ENCODE measurements around the gene GGT1.
"Not testable (repeated sequence)": the region's sequence is repeated elsewhere in the genome, so short reads cannot be mapped to it uniquely, and the experiment has no call there.

DNA sequence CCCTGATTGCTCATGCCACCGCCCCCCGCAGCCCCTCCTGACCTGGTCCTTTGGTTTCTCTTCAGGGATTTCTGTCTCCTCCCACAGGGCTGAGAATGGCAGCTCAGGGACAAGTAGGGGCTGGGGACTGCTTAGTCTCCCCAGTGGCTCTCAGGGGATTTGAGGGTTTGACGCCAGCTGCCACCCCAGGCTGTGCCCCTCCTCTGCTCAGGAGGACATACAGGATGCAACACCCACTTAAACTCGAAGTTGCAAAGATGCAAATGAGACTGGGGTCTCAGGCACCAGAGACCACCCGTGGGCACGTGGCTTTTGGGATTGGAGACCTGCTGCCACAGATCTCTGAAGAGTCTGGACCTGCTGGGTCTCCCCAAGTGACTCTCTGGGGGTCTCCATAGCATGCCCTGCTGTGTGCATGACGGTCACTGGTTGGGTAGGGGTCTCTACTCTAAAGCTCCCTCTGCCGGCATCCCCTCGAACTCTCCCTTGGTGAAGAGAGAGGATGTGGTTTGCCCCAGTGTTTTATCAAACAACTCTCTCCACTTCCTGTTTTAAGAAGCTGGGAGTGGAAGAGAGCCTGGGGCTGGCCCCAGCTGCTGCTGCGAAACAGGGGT, 31.9 kb downstream of the GGT1 start:
- not testable (repeated sequence) for TF ChIP-seq EZH2 (IDR thresholded peaks at IDR 0.05; ENCODE audit: low read length, unreplicated experiment); CTCF (conservative IDR thresholded peaks at IDR 0.05; ENCODE audit: low read depth, low read length)
